ENCODE results near the gene TOLLIP.

Gene TOLLIP

GRCh38 chr11:1281326-1281973, 28.0 kb downstream of the TOLLIP start:
- no peak for TF ChIP-seq CTCF (IDR thresholded peaks at IDR 0.05; ENCODE audit: insufficient read depth, low read depth, low read length, missing control alignments)
- DNase-seq (ENCODE audit: low read depth) = no peak
- H3K4me3 ChIP-seq (ENCODE audit: low read depth, low read length) = no peak overlapping the region

GRCh38 chr11:1280116-1281035, 29.1 kb downstream of the TOLLIP start:
- no peak overlapping the region for H3K4me3 ChIP-seq (ENCODE audit: low read depth, low read length)
- DNase-seq (ENCODE audit: low read depth) = no peak
- no peak for TF ChIP-seq CTCF (IDR thresholded peaks at IDR 0.05; ENCODE audit: insufficient read depth, low read depth, low read length, missing control alignments)

GRCh38 chr11:1279674-1280055, 29.8 kb downstream of the TOLLIP start:
- no peak overlapping the region for H3K4me3 ChIP-seq (ENCODE audit: low read depth, low read length)
- DNase-seq (ENCODE audit: low read depth) = no peak
- TF ChIP-seq CTCF (IDR thresholded peaks at IDR 0.05; ENCODE audit: insufficient read depth, low read depth, low read length, missing control alignments) = no peak

- H3K4me3 ChIP-seq (ENCODE audit: low read depth, low read length) = no peak overlapping the region
- no peak for DNase-seq (ENCODE audit: low read depth)
- no peak for TF ChIP-seq CTCF (IDR thresholded peaks at IDR 0.05; ENCODE audit: insufficient read depth, low read depth, low read length, missing control alignments)
Observed at GRCh38 chr11:1278766-1279673, 30.4 kb downstream of the TOLLIP start.

GRCh38 chr11:1277936-1278512, 31.4 kb downstream of the TOLLIP start:
- no peak for DNase-seq (ENCODE audit: low read depth)
- no peak for TF ChIP-seq CTCF (IDR thresholded peaks at IDR 0.05; ENCODE audit: insufficient read depth, low read depth, low read length, missing control alignments)

GRCh38 chr11:1276866-1277615, 32.4 kb downstream of the TOLLIP start:
- DNase-seq (ENCODE audit: low read depth) = no peak
- no peak overlapping the region for H3K4me3 ChIP-seq (ENCODE audit: low read depth, low read length)
- no peak for TF ChIP-seq CTCF (IDR thresholded peaks at IDR 0.05; ENCODE audit: insufficient read depth, low read depth, low read length, missing control alignments)

More at GRCh38 chr11:1277936-1278512, 31.4 kb downstream of the TOLLIP start:
- no peak overlapping the region for H3K4me3 ChIP-seq (ENCODE audit: low read depth, low read length)
